Thyroid gland (tissue), 4 donors: ENCODE measurements around the gene HEXIM2.

Source experiments
- POLR2A ChIP-seq, 2 donors: fragments of 450-650 bp; IDR thresholded peaks; one replicate each; pipeline ENCODE4 v1.6.1; 2017; ENCODE audit warnings: antibody characterized with exemption in 2 of 2, mild to moderate bottlenecking in 2 of 2, moderate library complexity in 1 of 2
- TF ChIP-seq, protein P1 (sequence below), 6 experiments: fragments of 200-600 bp in 3 of 6; fragments of 450-650 bp in 3 of 6; sonication (generic) in 3 of 6; IDR thresholded peaks; one replicate each; pipeline ENCODE4 v1.5.1; 2016 to 2019; ENCODE audit warnings: antibody characterized with exemption in 6 of 6, mild to moderate bottlenecking in 2 of 6, inconsistent platforms in 1 of 6, moderate library complexity in 1 of 6

DNA sequence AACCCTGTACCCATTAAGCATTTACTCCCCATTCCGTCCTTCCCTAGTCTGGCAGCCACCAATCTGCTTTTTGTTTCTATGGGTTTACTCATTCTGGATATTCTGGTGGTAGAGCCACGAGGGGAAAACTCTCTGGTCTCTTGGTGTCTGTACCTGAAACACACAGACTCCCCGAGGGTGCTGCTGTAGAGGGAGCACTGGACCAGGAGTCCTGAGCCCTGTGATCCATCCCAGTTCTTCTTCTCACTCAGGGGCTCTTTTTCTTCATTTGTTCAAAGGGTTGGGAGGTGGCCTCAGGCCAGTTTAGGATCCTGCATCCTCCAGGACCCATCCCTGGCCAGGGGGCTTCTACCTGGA lies 14.1 kb downstream of the HEXIM2 start:
- TF ChIP-seq, protein P1, sequence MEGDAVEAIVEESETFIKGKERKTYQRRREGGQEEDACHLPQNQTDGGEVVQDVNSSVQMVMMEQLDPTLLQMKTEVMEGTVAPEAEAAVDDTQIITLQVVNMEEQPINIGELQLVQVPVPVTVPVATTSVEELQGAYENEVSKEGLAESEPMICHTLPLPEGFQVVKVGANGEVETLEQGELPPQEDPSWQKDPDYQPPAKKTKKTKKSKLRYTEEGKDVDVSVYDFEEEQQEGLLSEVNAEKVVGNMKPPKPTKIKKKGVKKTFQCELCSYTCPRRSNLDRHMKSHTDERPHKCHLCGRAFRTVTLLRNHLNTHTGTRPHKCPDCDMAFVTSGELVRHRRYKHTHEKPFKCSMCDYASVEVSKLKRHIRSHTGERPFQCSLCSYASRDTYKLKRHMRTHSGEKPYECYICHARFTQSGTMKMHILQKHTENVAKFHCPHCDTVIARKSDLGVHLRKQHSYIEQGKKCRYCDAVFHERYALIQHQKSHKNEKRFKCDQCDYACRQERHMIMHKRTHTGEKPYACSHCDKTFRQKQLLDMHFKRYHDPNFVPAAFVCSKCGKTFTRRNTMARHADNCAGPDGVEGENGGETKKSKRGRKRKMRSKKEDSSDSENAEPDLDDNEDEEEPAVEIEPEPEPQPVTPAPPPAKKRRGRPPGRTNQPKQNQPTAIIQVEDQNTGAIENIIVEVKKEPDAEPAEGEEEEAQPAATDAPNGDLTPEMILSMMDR (IDR thresholded peaks at IDR 0.05): no peak
- TF ChIP-seq POLR2A (IDR thresholded peaks at IDR 0.05): no peak
